ENCODE results near the gene TMEM198. TPM values are rescaled to one million over a fixed set of nuclear protein-coding genes. Genes with fewer than 3 reads are reported as not detected.

The TMEM198 gene
- total and polyA plus RNA-seq, 2 experiments from 2014 or later = 1.7 to 5.8 TPM

GRCh38 chr2:219557320-219557719 lies 13.5 kb downstream of the TMEM198 start:
- Histone ChIP-seq H3K9me3 (ENCODE audit: low read depth) (no peaks in the 10 kb centered on the region), H3K36me3 (ENCODE audit: low read depth) (no peaks in the 10 kb centered on the region), H3K9ac (no peak overlapping the region), H2AFZ (no peak overlapping the region), H3F3A (ENCODE audit: insufficient read depth) (0 out of 2 replicates have a peak, but pooled peaks cover 5% of the 10 kb centered on the region), H3K4me3 (no peak overlapping the region), H3K4me1 (ENCODE audit: insufficient read depth) (peaks cover 15% of the 10 kb centered on the region; the same call in 1 of the 2 replicates), H3K27me3 (replicated peaks; ENCODE audit: insufficient read depth) (no peaks in the 10 kb centered on the region), H3K27ac (no peak overlapping the region), H3K4me2 (ENCODE audit: unreplicated experiment) (no peak overlapping the region), H3K79me2 (ENCODE audit: insufficient read depth) (no peaks in the 10 kb centered on the region), H3K9me2 (ENCODE audit: insufficient read depth) (no peaks in the 10 kb centered on the region), H4K20me1 (ENCODE audit: insufficient read depth) (no peaks in the 10 kb centered on the region)
- 76 to 86% methylated on average over 9 to 21 of the region's 21 CpGs for WGBS, 2 experiments (ENCODE audit: low coverage in 1 of 2, low lambda C conversion rate in 2 of 2, missing lambda C conversion rate in 2 of 2)
- TF ChIP-seq EZH2phosphoT487 (IDR thresholded peaks at IDR 0.05; ENCODE audit: insufficient read depth, low read depth) = no peak
- no peak for TF ChIP-seq EZH2 (IDR thresholded peaks at IDR 0.05; ENCODE audit: insufficient read depth, poor library complexity, severe bottlenecking)
- no peak for DNase-seq
- in situ Hi-C loops (cut with MboI) = no loop called here

DNA sequence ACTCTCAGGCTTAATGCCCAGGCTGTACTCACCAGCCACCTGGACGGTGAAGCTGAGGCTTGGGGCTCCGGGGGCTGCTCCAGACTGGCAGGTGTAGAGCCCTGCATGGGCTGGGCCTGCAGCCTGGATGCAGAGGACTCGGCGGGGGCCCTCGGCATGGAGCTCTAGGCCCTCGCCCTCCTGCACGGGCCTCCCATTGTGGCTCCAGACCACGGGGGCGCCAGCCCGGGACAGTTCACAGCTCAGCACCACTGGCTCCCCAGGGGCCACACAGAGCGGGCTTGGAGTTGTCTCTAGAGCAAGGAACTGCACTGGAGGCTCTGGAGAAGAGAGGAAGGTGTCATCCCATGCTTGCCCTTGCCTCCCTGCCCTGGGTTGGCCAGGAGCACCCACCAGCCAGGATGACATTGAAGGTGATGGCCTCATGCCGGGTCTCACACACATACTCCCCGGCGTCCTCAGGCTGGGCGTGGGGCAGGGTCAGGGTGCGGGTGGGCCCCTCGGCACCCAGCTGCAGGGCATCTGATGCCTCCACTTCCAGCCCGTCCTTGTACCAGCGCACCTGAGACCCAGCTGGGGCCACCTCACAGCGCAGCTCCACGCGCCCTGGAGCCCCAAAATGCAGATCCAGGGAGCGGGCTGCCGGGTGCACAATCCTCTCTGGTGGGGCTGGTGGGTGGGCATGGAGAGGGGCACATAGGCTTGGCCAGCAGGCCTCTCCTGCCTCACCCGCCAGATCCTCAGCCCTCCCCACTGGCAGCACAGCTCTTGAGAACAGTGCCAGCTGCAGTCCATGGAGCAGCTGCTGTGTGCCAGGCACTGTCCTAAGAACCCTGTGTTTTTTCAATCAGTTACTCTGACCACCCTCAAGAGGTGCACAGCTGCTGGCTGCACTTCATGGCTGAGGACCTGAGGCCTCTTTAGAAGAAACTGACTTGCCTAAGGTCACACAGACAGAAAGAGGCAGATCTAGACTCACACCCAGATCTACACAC lies 14.3 kb downstream of the TMEM198 start:
- no peaks in the 10 kb centered on the region for H3K79me2 ChIP-seq (ENCODE audit: insufficient read depth)
- H3K36me3 ChIP-seq (ENCODE audit: low read depth) = no peaks in the 10 kb centered on the region
- H2AFZ ChIP-seq = no peak overlapping the region
- no peak overlapping the region for H3K27ac ChIP-seq
- no peaks in the 10 kb centered on the region for H3K27me3 ChIP-seq (replicated peaks; ENCODE audit: insufficient read depth)
- no peak overlapping the region for H3K4me2 ChIP-seq (ENCODE audit: unreplicated experiment)
- TF ChIP-seq EZH2phosphoT487 (IDR thresholded peaks at IDR 0.05; ENCODE audit: insufficient read depth, low read depth) (no peak), EZH2 (IDR thresholded peaks at IDR 0.05; ENCODE audit: insufficient read depth, poor library complexity, severe bottlenecking) (no peak)
- no peak overlapping the region for H3K9ac ChIP-seq
- no peak overlapping the region for H3K4me3 ChIP-seq
- 0 out of 2 replicates have a peak, but pooled peaks cover 5% of the 10 kb centered on the region for H3F3A ChIP-seq (ENCODE audit: insufficient read depth)
- no peaks in the 10 kb centered on the region for H4K20me1 ChIP-seq (ENCODE audit: insufficient read depth)
- in situ Hi-C loops (cut with MboI) = no loop called here
- 88 to 90% methylated on average over 23 of the region's 25 CpGs for WGBS, 2 experiments (ENCODE audit: low coverage in 1 of 2, low lambda C conversion rate in 2 of 2, missing lambda C conversion rate in 2 of 2)
- peaks cover 13% of the 10 kb centered on the region; the same call in 1 of the 2 replicates for H3K4me1 ChIP-seq (ENCODE audit: insufficient read depth)
- H3K9me3 ChIP-seq (ENCODE audit: low read depth) = no peaks in the 10 kb centered on the region
- H3K9me2 ChIP-seq (ENCODE audit: insufficient read depth) = no peaks in the 10 kb centered on the region
- no peak for DNase-seq

DNA sequence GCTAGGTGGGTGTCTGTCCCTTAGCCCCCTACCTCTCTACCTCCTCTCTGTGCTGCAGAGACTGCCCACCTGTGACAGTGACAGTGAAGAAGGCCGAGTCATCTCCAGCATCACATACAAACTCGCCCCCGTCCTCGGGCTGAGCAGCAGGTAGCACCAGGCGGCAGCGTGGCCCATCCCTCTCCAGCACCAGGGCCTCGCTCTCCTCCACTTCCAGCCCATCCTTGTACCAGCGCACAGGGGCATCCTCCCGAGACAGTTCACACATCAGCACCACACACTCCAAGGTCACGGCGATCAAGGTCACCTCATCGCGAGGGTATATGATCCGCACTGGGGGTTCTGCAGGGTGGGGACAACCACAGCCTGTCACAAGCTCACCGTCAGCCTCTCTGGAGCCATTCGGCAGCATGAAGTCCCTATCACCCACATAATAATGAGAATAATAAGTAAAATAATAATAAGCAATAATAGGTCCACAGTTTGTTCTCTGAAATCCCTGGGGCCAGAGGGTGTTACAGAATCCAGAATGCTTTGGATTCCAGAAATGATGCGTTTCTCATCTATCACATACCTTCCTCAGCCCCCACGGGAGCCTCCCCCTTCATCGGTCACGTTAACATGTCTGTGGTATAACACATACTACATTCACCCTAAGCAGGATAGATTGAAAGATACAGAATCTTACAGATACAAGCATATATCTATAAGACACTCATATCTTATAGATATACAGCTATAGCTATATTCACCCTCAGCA lies 15.5 kb downstream of the TMEM198 start:
- H3K9ac ChIP-seq = no peak overlapping the region
- TF ChIP-seq EZH2 (IDR thresholded peaks at IDR 0.05; ENCODE audit: insufficient read depth, poor library complexity, severe bottlenecking) (no peak), EZH2phosphoT487 (IDR thresholded peaks at IDR 0.05; ENCODE audit: insufficient read depth, low read depth) (no peak)
- H3K36me3 ChIP-seq (ENCODE audit: low read depth) = no peaks in the 10 kb centered on the region
- peak; percentile 40 for DNase-seq
- H3K9me2 ChIP-seq (ENCODE audit: insufficient read depth) = no peaks in the 10 kb centered on the region
- H4K20me1 ChIP-seq (ENCODE audit: insufficient read depth) = no peaks in the 10 kb centered on the region
- no peaks in the 10 kb centered on the region for H3K9me3 ChIP-seq (ENCODE audit: low read depth)
- in situ Hi-C loops (cut with MboI) = no loop called here
- no peak overlapping the region for H3K4me2 ChIP-seq (ENCODE audit: unreplicated experiment)
- no peak overlapping the region for H3K27ac ChIP-seq
- 71 to 72% methylated on average over 19 to 20 of the region's 20 CpGs for WGBS, 2 experiments (ENCODE audit: low coverage in 1 of 2, low lambda C conversion rate in 2 of 2, missing lambda C conversion rate in 2 of 2)
- no peak overlapping the region for H3K4me3 ChIP-seq
- H2AFZ ChIP-seq = no peak overlapping the region
- H3K27me3 ChIP-seq (replicated peaks; ENCODE audit: insufficient read depth) = no peaks in the 10 kb centered on the region
- H3K4me1 ChIP-seq (ENCODE audit: insufficient read depth) = peaks cover 11% of the 10 kb centered on the region; the same call in 1 of the 2 replicates
- 0 out of 2 replicates have a peak, but pooled peaks cover 5% of the 10 kb centered on the region for H3F3A ChIP-seq (ENCODE audit: insufficient read depth)
- no peaks in the 10 kb centered on the region for H3K79me2 ChIP-seq (ENCODE audit: insufficient read depth)

Measured in GM23248 (cell line).